HG02870 (cell line): ENCODE results near the gene LINS1.

ENCODE experiments used
- ATAC-seq: cut with Tn5 transposase; IDR thresholded peaks from one replicate; pipeline ENCODE4 v1.9.1; 2021; ENCODE audit warnings: mild to moderate bottlenecking, moderate library complexity; ENCODE audit not compliant: unreplicated experiment

LINS1 gene

GRCh38 chr15:100559330-100559729 lies 42.7 kb downstream of the LINS1 start:
- ATAC-seq, result no peak

GRCh38 chr15:100558771-100559254 lies 43.2 kb downstream of the LINS1 start:
- ATAC-seq, result no peak

GRCh38 chr15:100553468-100553867 lies 48.5 kb downstream of the LINS1 start:
- ATAC-seq, result no peak

GRCh38 chr15:100547961-100548360 lies 54.0 kb downstream of the LINS1 start:
- no peak for ATAC-seq

- no peak for ATAC-seq
Observed at GRCh38 chr15:100544946-100545345, 57.0 kb downstream of the LINS1 start.

GRCh38 chr15:100544338-100544841 lies 57.6 kb downstream of the LINS1 start:
- ATAC-seq, result no peak

GRCh38 chr15:100542290-100542689 lies 59.7 kb downstream of the LINS1 start:
- no peak for ATAC-seq

GRCh38 chr15:100537331-100537730 lies 64.7 kb downstream of the LINS1 start:
- ATAC-seq, result peak; percentile 51

- ATAC-seq, result no peak
Observed at GRCh38 chr15:100536733-100537132, 65.3 kb downstream of the LINS1 start.

GRCh38 chr15:100533886-100534285 lies 68.1 kb downstream of the LINS1 start:
- no peak for ATAC-seq

- ATAC-seq, result no peak
Observed at GRCh38 chr15:100531823-100532327, 70.1 kb downstream of the LINS1 start.

GRCh38 chr15:100531204-100531603 lies 70.8 kb downstream of the LINS1 start:
- no peak for ATAC-seq

GRCh38 chr15:100529556-100529955 lies 72.4 kb downstream of the LINS1 start:
- ATAC-seq, result no peak

GRCh38 chr15:100528833-100529428 lies 73.1 kb downstream of the LINS1 start, which contains the start of gene CERS3:
CERS3 (minus strand) TSS chr15:100528950; CDS start chr15:100501849, 27,101 bp downstream.
- no peak for ATAC-seq

- ATAC-seq, result no peak
Observed at GRCh38 chr15:100526027-100526481, 75.9 kb downstream of the LINS1 start.

- no peak for ATAC-seq
Observed at GRCh38 chr15:100525436-100525835, 76.5 kb downstream of the LINS1 start.

GRCh38 chr15:100524326-100524725 lies 77.7 kb downstream of the LINS1 start:
- no peak for ATAC-seq

- ATAC-seq, result no peak
Observed at GRCh38 chr15:100521907-100522306, 80.1 kb downstream of the LINS1 start.

- no peak for ATAC-seq
Observed at GRCh38 chr15:100520132-100520921, 81.7 kb downstream of the LINS1 start.

- ATAC-seq, result no peak
Observed at GRCh38 chr15:100517846-100518245, 84.1 kb downstream of the LINS1 start.
